GM19043 (cell line): ENCODE data around the gene GGNBP2.
"Not testable (repeated sequence)": the region's sequence is repeated elsewhere in the genome, so short reads cannot be mapped to it uniquely, and the experiment has no call there.

Experiments
- ATAC-seq: cut with Tn5 transposase; IDR thresholded peaks from one replicate; pipeline ENCODE4 v1.9.1; 2021; ENCODE audit warnings: low read depth; ENCODE audit not compliant: unreplicated experiment

Gene GGNBP2

DNA sequence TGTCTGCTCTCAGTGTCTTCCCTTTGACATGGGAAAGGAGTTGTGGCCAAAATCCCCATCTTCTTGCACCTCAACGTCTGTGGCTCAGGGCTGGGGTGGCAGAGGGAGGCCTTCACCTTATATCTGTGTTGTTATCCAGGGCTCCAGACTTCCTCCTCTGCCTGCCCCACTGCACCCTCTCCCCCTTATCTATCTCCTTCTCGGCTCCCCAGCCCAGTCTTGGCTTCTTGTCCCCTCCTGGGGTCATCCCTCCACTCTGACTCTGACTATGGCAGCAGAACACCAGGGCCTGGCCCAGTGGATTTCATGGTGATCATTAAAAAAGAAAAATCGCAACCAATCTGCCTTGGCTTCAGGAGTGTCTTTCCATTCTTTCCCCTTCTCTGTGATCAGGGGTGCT is 55.7 kb downstream of the GGNBP2 start:
- ATAC-seq: no peak

- peak; percentile 20 for ATAC-seq
Measured at GRCh38 chr17:36600936-36601302, 56.2 kb downstream of the GGNBP2 start.

DNA sequence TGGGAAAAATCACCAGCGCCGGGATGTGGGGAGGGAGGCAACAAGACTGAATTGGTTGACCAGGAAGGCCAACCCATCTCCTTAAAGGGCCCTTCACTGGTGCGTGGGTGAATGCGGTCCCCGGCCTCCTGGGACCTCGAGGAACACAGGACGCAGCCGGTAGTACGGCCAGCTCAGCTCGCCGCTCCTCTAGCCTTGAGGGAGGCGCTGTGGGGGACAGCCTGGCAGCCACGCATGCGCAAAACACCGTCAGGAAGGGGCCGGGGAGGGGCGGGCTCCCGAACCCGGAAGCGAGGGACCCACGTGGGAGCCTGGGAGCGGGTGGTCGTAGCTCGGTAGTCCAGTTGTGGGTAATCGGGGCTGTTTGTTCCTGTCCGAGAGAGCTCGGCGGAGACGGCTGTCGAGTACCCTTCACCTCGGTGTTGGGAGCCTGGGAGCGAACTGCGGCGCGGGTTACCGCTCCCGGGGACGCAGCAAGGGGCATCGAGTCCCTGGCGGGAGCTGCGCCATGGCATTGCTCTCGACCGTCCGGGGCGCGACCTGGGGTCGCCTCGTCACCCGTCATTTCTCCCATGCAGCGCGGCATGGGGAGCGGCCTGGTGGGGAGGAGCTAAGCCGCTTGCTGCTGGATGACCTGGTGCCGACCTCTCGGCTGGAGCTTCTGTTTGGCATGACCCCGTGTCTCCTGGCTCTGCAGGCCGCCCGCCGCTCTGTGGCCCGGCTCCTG is 56.7 kb downstream of the GGNBP2 start, which contains the start of gene MRM1:
Gene MRM1, plus strand, starts transcription at position 281 of the 727 bp plus-strand sequence. Its CDS starts 228 bp downstream, at position 509.
- peak; percentile 82 for ATAC-seq

DNA sequence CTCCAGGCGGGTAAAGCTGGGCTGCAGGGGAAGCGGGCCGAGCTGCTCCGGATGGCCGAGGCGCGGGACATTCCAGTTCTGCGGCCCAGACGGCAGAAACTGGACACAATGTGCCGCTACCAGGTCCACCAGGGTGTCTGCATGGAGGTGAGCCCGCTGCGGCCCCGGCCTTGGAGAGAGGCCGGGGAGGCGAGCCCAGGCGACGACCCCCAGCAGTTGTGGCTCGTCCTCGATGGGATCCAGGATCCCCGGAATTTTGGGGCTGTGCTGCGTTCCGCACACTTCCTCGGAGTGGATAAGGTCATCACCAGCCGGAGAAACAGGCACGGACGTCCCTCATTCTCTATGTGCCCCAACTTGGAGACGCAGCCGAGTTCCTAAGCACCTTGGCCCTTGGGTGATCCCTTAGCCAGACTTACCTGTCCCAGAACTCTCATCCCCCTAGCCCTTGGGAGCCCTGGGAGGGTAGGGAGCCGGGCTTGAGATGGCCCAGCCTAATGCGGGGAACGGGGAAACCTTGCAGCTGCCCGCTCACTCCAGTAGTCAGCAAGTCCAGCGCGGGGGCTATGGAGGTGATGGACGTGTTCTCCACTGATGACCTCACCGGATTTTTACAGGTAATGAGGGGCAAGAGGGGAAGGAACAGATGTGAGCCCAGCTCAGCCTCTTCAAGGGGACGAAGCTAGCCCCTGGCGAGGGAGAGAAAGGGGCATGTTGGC is 57.5 kb downstream of the GGNBP2 start:
- ATAC-seq: no peak

DNA sequence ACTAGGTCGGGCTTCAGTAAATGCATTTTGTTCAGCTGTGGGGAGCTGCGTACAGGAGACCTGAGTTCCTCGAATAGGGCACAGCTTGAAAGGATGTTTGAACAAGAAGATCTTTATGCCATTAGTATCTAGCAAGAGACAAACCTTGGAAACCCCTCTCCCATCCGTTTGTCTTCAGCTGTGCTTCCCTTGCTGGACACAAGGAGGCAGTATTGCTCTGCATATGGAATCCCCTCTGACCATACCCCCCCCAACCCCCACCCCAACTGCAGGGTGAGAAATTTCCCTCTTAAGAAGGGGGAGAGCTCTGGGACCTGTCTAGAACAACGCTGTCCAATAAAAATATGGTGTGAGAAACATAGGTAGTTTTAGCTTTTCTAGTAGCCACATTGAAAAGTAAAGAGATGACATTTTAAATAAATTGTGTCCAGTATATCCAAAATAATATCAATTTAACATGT is 58.2 kb downstream of the GGNBP2 start:
- ATAC-seq: no peak

- ATAC-seq: not testable (repeated sequence)
Measured at GRCh38 chr17:36605028-36605427, 60.3 kb downstream of the GGNBP2 start.

DNA sequence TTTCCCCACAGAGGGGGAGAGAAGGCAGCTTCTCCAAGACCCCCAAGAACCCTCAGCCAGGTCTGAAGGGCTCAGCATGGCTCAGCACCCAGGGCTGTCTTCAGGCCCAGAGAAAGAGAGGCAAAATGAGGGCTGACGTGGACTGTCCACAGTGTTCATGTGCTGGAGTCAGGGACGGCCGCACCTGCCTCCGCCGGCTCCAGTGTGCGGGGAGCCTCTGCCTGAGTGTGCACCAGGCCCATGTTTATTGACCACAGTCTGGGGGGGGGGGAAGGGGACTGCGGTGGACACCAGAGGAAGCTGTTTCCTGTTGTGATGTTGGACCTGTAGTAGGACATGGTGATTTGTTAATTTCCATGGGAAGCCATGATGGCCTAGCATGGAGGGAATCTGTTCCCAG is 63.6 kb downstream of the GGNBP2 start:
- ATAC-seq: no peak

DNA sequence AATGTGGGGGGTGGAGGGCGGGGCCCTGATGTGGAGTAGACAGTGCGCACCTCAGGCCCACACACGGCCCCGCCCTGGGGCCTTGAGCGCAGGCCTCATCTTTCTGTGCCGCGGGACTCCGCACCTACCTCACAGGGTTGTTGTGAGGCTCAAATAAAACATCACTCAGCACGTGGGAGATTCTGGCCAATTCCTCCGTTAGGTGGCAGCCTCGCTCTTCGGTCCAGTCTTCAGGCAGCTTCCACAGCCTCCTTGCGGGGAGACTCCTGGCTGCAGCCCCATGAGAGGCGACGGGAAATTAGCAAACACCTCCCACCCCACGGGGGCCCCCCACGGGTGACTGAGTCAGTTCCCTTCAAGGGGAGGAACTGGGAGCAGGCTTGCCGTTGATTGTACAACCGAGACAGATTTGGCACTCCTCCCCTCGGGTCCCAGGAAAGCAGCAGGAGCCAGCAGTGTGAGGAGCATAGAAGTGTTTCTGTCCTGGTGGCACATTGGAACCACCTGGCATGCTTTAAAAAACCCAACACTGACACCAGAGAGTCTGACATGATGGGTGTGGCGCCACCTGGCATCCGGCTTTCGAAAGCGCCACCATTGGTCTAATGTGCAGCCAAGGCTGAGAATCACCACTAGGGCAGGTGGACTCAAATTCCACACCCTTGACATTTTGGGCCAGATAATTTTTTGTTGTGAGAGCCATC is 64.2 kb downstream of the GGNBP2 start:
- no peak for ATAC-seq

DNA sequence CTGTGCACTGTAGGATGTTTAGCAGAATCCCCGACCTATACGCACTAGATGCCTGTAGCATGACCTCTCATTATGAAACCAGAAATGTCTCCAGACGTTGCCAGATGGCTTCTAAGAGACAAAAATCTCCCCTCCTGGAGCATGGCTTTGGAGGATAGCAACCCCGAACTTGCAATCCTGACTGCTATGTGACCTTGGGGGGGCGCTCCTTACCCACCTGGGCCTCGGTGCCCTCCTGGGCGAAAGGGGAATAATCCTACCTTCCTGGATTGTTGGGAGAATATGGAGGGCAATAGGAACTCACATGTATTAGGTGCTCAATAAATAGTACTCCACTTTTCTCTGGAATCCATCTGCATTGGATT is 64.8 kb downstream of the GGNBP2 start:
- ATAC-seq: no peak

DNA sequence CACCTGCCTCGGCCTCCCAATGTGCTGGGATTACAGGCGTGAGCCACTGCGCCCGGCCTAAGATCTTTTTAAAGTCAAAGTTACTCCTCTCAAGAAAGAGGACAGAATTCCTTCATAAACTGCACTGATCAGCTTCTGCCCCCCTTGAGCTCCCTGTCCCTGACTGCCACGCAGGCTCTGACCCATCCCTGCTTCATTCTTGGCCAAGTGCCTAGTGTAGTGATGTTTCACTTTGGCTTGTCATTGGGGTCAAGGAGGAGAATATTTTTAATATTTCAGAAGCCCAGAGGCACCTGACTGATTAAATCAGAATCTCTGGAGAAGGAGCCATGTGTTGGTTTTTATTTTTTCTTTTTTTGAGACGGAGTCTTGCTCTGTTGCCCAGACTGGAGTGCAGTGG is 65.8 kb downstream of the GGNBP2 start:
- no peak for ATAC-seq

DNA sequence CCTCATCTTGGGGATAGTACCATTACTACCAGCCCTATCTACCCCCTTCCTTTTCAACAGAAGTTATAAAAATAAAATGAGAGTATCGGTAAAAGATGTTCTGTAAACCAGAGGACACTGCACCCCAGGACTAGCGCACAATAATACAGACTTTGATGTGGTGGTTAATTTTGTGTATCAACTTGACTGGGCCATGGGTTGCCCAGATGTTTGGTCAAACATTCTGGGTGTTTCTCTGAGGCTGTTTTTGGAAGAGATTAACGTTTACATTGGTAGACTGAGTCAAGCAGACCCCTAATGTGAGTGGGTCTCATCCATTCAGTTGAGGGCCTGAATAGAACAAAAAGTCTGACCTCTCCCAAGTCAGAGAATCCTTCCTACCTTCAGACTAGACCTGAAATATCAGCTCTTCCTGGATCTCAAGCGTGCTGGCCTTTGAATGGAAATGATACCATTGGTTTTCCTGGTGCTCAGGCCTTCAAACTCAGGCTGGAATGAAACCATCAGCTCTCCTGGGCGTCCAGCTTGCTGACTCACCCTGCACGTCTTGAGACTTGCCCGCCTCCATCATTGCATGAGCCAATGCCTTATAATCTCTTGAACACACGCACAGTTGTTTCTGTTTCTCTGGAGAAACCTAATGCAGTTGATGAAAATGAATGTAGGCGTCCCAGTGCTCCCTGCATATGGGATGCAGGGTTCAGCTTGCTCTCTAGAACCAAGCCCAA is 66.8 kb downstream of the GGNBP2 start:
- ATAC-seq: no peak

DNA sequence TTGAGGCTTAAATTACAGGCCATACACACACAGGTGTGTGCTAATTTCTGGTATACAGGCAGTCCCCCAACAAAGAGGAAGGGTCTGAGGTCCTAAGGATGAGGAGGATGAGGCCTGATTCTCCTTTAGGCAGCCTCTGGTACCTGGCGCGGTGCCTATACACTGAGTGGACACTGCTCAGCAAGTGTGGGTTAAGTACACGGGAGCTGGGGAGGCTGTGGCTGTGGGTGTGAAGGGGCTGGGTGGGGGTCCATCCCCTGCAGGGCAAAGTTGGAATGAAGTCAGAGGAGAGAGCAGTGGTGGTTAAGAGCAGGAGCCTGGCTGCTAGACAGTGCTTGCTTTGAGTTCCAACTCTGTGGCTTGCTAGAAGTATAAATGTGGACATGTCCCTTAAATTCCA is 67.6 kb downstream of the GGNBP2 start:
- no peak for ATAC-seq

DNA sequence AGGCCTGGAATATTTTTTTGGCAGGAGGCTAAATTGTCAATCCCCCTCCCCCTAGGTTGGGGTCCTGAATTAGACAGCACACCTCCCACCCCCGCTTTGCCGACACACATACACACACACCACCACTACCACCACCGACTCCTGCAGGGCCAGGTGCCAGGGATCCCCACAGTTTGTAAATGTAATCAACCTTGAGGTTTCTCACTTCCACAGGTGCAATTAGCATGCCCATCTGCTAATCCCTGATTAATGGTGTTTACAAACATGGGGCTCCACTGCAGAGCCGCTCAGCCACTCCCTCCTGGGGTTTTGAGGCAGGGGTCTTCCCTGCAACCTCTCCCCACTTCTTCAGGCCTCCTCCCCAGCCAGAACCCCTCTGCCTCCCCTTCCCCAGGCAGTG is 68.4 kb downstream of the GGNBP2 start:
- no peak for ATAC-seq

- no peak for ATAC-seq
Measured at GRCh38 chr17:36614081-36614480, 69.4 kb downstream of the GGNBP2 start.

DNA sequence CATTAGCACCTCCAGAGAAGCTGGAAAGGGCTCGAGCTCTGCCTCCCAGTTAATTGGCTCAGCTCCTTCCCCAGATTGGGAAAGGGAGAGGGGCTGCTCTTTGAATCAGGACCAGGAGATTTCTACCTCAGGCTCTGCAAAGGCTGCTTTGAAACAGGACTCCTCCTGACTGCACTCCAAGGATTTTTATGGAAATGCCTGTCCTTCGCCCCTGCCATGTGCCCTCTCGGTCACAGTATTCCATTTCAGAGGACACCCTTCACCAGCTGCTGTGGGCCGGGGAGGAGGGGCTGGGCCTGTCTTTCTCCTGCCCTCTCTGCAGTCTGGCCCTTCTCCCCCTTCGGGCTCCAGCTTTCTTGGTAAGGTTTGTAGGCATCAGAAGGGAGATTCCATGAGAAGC is 70.2 kb downstream of the GGNBP2 start:
- ATAC-seq: no peak

DNA sequence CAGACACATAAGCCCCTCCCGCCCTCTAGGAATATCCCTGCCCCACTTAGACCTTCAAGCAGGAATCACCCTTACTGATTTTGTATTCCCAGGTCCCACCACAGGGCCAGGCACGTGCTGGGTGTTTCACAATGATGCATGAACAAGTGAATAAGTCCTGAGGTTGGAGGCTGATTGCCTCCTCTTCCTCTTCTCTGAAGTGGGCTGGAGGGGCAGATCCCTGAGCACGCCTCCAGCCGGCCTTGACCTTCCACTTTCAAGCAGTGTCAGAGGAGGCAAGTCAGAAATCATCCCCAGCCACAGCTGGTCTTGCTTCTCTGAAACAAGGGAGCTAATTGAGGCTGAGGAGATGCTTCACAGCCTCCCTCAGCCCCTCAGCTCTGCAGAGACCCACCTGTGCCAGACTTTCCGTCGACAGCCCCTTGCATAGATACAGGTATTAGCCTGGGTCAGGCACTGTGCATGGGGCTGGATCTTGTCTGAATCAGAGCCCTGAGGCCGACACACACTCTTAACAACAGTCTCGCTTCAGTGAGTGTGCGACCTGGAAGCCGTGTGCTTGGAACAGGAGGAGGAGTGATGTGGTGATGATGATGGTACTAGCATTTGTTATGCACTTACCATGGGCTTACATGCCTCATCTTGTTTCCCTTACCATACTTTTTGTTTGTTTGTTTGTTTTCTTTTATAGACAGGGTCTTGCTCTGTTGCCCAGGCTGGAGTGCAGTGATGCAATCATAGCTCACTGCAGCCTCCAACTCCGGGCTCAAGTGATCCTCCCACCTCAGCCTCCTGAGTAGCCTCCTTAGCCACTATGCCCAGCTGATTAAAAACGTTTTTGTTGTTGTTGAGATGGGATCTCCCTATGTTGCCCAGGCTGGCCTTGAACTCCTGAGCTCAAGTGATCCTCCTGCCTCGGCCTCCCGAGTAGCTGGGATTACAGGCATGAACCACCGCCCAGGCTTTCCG is 71.6 kb downstream of the GGNBP2 start:
- ATAC-seq: no peak

GRCh38 chr17:36617773-36618172 is 73.1 kb downstream of the GGNBP2 start:
- no peak for ATAC-seq

DNA sequence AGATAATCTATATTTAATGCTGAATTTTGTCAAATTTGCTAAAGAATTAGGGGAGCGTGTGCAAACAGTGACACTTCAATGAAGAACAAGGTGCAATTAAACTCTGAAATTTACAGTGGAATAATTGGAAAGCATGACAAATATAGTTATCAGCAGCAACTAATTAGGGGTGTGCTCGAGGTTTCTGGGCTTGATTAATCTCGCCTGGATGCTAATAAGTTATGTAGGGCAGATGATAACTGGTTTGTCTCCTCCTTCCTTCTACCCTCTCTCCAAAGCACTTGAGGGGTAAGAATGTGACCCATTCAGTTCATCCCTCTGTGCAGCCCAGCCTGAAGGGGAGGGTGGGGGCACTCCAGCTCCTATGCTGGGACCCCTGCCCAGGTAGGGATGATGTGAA is 78.6 kb downstream of the GGNBP2 start:
- no peak for ATAC-seq

DNA sequence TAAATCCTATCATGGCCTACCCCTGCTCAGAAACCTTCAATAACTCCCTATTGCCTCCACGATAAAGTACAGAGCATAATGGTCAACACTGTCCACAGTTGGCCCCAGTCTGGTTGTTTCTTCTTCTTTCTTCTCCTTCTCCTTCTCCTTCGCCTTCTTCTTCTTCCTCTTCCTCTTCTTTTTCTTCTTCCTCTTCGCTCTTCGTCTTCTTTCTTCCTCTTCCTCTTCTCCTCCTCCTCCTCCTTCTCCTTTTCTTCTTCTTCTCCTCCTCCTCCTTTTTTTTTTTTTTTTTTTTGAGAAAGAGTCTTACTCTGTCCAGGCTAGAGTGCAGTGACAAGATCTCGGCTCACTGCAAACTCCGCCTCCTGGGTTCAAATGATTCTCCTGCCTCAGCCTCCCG is 80.5 kb downstream of the GGNBP2 start:
- ATAC-seq: no peak

DNA sequence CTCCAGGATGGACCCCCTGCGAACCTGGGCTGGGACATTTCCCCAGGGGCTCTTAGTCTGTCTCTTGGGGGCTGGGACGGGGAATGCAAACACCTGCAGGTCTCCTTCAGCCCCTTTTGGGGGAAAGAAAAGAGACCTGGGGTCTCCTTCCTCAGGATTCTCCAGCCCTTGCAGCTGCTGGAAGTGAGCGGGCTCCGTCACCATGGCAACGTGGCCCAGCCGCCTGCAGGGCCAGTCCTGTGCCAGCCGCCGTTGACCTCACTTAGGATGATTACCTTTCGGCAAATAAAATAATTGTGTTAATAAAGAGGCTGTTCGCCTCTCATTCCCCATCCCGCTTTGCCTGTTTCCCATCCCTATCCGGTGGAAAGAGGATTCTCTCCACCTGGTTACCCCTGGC is 82.4 kb downstream of the GGNBP2 start:
- ATAC-seq: no peak
